H9 (cell line): ENCODE results near the gene GJB6. TPM values are rescaled to one million over a fixed set of nuclear protein-coding genes. Genes with fewer than 3 reads are reported as not detected.

Experiments used
- DNase-seq: peaks from one replicate; pipeline ENCODE4 v3.0.0-alpha.2; 2017
- H2AFZ ChIP-seq: one replicate; pipeline ENCODE4 v1.6.1; 2013; ENCODE audit warnings: mild to moderate bottlenecking, low read length, control low read depth, moderate library complexity
- H2AK5ac ChIP-seq: 2 replicates; pipeline ENCODE4 v1.6.1; 2013; ENCODE audit warnings: low read length, control low read depth, mixed read lengths; ENCODE audit not compliant: insufficient read length
- H2BK120ac ChIP-seq: one replicate; pipeline ENCODE4 v1.6.1; 2013; ENCODE audit warnings: low read depth, mild to moderate bottlenecking, low read length, control low read depth, inconsistent platforms; ENCODE audit not compliant: poor library complexity, severe bottlenecking
- H2BK12ac ChIP-seq: 2 replicates; pipeline ENCODE4 v1.6.1; 2013; ENCODE audit warnings: low read length, control low read depth, mixed read lengths, low read depth; ENCODE audit not compliant: insufficient read length
- H2BK15ac ChIP-seq: 2 replicates; pipeline ENCODE4 v1.6.1; 2013; ENCODE audit warnings: low read depth, low read length, control low read depth
- H2BK20ac ChIP-seq: one replicate; pipeline ENCODE4 v1.6.1; 2013; ENCODE audit warnings: low read depth, mild to moderate bottlenecking, low read length, control low read depth, inconsistent platforms; ENCODE audit not compliant: poor library complexity, severe bottlenecking
- H2BK5ac ChIP-seq: 2 replicates; pipeline ENCODE4 v1.6.1; 2013; ENCODE audit warnings: low read length, control low read depth, mixed read lengths; ENCODE audit not compliant: insufficient read length
- H3K14ac ChIP-seq: 2 replicates; pipeline ENCODE4 v1.6.1; 2013; ENCODE audit warnings: low read length, control low read depth; ENCODE audit not compliant: insufficient read depth
- H3K18ac ChIP-seq: 2 replicates; pipeline ENCODE4 v1.6.1; 2013; ENCODE audit warnings: low read depth, mild to moderate bottlenecking, mixed read lengths, low read length, control low read depth; ENCODE audit not compliant: insufficient read length
- H3K23ac ChIP-seq: 2 replicates; pipeline ENCODE4 v1.6.1; 2013; ENCODE audit warnings: low read length, control low read depth, mixed read lengths, low read depth; ENCODE audit not compliant: insufficient read length
- H3K23me2 ChIP-seq: 2 replicates; pipeline ENCODE4 v1.6.1; 2013; ENCODE audit warnings: low read depth, mild to moderate bottlenecking, mixed read lengths, low read length, control low read depth; ENCODE audit not compliant: insufficient read length, poor library complexity, severe bottlenecking
- H3K27ac ChIP-seq: 2 replicates; pipeline ENCODE4 v1.5.1; 2013; ENCODE audit warnings: low read length, control low read depth, mixed read lengths, low read depth; ENCODE audit not compliant: insufficient read length
- H3K27me3 ChIP-seq: 2 replicates; pipeline ENCODE4 v1.6.1; 2013; ENCODE audit warnings: low read length, control low read depth, inconsistent platforms; ENCODE audit not compliant: insufficient read depth
- H3K4ac ChIP-seq: 2 replicates; pipeline ENCODE4 v1.6.1; 2013; ENCODE audit warnings: low read depth, mild to moderate bottlenecking, control low read depth, inconsistent platforms, low read length, moderate library complexity
- H3K4me1 ChIP-seq: 2 replicates; pipeline ENCODE4 v1.6.1; 2013; ENCODE audit warnings: low read length, control low read depth, inconsistent platforms; ENCODE audit not compliant: insufficient read depth
- H3K4me2 ChIP-seq: 2 replicates; pipeline ENCODE4 v1.6.1; 2013; ENCODE audit warnings: low read length, control low read depth, mixed read lengths; ENCODE audit not compliant: insufficient read length, insufficient read depth
- H3K56ac ChIP-seq: 2 replicates; pipeline ENCODE4 v1.6.1; 2013; ENCODE audit warnings: low read depth, mild to moderate bottlenecking, mixed read lengths, low read length, control low read depth; ENCODE audit not compliant: insufficient read length
- H3K79me1 ChIP-seq: 2 replicates; pipeline ENCODE4 v1.6.1; 2013; ENCODE audit warnings: low read depth, mild to moderate bottlenecking, moderate library complexity, low read length, control low read depth, inconsistent platforms; ENCODE audit not compliant: insufficient read depth, poor library complexity, severe bottlenecking
- H3K79me2 ChIP-seq: 2 replicates; pipeline ENCODE4 v1.6.1; 2013; ENCODE audit warnings: low read length, control low read depth, inconsistent platforms; ENCODE audit not compliant: insufficient read depth
- H3K9ac ChIP-seq: 2 replicates; pipeline ENCODE4 v1.6.1; 2013; ENCODE audit warnings: low read length, control low read depth, mixed read lengths; ENCODE audit not compliant: insufficient read length; ENCODE audit errors: extremely low read depth
- H3K9me3 ChIP-seq: one replicate; pipeline ENCODE4 v1.6.1; 2013; ENCODE audit warnings: low read depth, low read length, inconsistent platforms; ENCODE audit not compliant: control insufficient read depth
- H3T11ph ChIP-seq: one replicate; pipeline ENCODE4 v1.6.1; 2013; ENCODE audit warnings: mild to moderate bottlenecking, low read length, control low read depth, inconsistent platforms
- H4K20me1 ChIP-seq: one replicate; pipeline ENCODE4 v1.6.1; 2013; ENCODE audit not compliant: control insufficient read depth, insufficient read length, insufficient read depth
- H4K5ac ChIP-seq: 2 replicates; pipeline ENCODE4 v1.6.1; 2013; ENCODE audit warnings: low read depth, mild to moderate bottlenecking, mixed read lengths, low read length, control low read depth; ENCODE audit not compliant: insufficient read length
- H4K8ac ChIP-seq: replicated peaks from 2 replicates; pipeline ENCODE4 v1.6.1; 2013; ENCODE audit warnings: low read length, control low read depth, mixed read lengths, low read depth; ENCODE audit not compliant: insufficient read length
- H4K91ac ChIP-seq: 2 replicates; pipeline ENCODE4 v1.6.1; 2013; ENCODE audit warnings: low read depth, mild to moderate bottlenecking, moderate library complexity, mixed read lengths, low read length, control low read depth; ENCODE audit not compliant: insufficient read length
- H3K27ac Mint-ChIP-seq, 3 experiments: 2 replicates in 2 of 3; 3 replicates in 1 of 3; pipeline ENCODE4 v1.8.0; 2020 to 2021; ENCODE audit warnings: mixed read lengths in 3 of 3, mild to moderate bottlenecking in 1 of 3, moderate library complexity in 1 of 3
- H3K27me3 Mint-ChIP-seq: 2 replicates; pipeline ENCODE4 v1.8.0; 2021; ENCODE audit warnings: low read depth, mild to moderate bottlenecking, moderate library complexity, mixed read lengths
- H3K36me3 Mint-ChIP-seq, 3 experiments: 2 replicates in 2 of 3; 3 replicates in 1 of 3; pipeline ENCODE4 v1.8.0; 2020 to 2021; ENCODE audit warnings: low read depth in 3 of 3, mixed read lengths in 3 of 3; ENCODE audit not compliant: insufficient read depth in 1 of 3
- H3K4me1 Mint-ChIP-seq, 2 experiments: 2 replicates each; pipeline ENCODE4 v1.8.0; 2020; ENCODE audit warnings: mixed read lengths in 2 of 2
- H3K4me3 Mint-ChIP-seq, 2 experiments: 2 replicates in 1 of 2; 3 replicates in 1 of 2; pipeline ENCODE4 v1.8.0; 2020 to 2021; ENCODE audit warnings: mild to moderate bottlenecking in 2 of 2, mixed read lengths in 2 of 2, moderate library complexity in 1 of 2
- H3K9me3 Mint-ChIP-seq, 2 experiments: 2 replicates in 1 of 2; 3 replicates in 1 of 2; pipeline ENCODE4 v1.8.0; 2020; ENCODE audit warnings: mild to moderate bottlenecking in 2 of 2, mixed read lengths in 2 of 2, moderate library complexity in 1 of 2
- WGBS: extraction: QIAGEN DNeasy Blood & Tissue Kit; methylation state at CpG from one replicate; pipeline ENCODE4 v1.1.7; 2013; ENCODE audit warnings: missing lambda C conversion rate, low lambda C conversion rate, mixed read lengths; ENCODE audit not compliant: insufficient read length; ENCODE audit errors: extremely low coverage; 5-methylcytosine and 5-hydroxymethylcytosine counted together
- total RNA-seq: library from RNA; stranded (reverse); gene quantifications from 2 replicates; pipeline ENCODE4 v1.2.1, GENCODE V29; 2021
- TF ChIP-seq, protein P1 (sequence below): fragments of 200-600 bp; sonication (generic); conservative IDR thresholded peaks from 3 replicates; pipeline ENCODE4 v1.8.0; 2021; ENCODE audit warnings: antibody characterized with exemption, mild to moderate bottlenecking

GJB6 gene
- total RNA-seq, 1 experiment from 2014 or later = not detected

DNA sequence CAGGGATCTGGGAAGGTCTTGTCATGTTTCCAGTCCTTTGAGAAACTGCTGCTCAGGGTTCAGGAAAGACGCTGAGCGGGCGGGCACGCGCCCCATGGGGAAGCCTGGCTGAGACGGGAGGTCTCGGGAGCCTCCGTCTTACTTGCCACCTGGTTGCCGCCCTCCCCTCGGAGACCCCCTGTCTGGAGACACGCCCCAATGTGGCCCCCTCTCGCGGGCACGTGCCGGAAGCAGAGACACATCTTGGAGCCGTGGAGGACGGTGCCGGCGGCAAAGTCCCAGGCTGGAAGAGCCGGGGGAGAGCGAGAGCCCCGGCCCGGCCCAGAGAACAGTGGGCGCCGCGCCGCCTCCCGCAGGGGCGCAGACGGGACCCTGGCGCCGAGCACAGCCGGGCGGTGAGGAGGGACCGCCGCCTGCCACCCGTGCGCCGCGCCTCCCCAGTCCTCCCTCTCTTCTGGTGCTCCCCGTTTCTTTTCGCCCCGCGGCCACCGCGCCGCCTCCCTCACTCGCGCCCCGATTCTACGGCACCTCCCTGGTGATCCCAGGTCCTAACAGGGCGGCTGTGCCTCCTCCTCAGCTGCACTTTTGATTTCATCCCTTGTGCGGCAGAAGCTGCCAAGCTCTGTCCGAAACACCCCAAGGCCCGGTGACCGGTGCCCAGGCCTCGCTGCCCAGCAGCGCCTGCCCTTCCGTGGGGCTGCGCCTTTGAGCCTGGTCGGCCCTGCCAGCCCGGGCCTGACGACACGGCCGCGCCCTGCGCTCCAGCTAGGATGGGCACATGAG lies 54.9 kb downstream of the GJB6 start:
- no peaks in the 10 kb centered on the region for H3K79me1 ChIP-seq
- H2BK12ac ChIP-seq = no peak overlapping the region
- H4K20me1 ChIP-seq = no peaks in the 10 kb centered on the region
- no peak overlapping the region for H3K4me2 ChIP-seq
- no peaks in the 10 kb centered on the region for H3K27me3 ChIP-seq
- no peaks in the 10 kb centered on the region for H3K9me3 ChIP-seq
- no peak overlapping the region for H2AFZ ChIP-seq
- Mint-ChIP-seq H3K4me1 (peaks cover 6 to 9% of the 10 kb centered on the region in 2 experiments), H3K4me3 (no peak overlapping the region), H3K36me3 (no peaks in the 10 kb centered on the region), H3K27me3 (peaks cover 13% of the 10 kb centered on the region), H3K9me3 (no peaks in the 10 kb centered on the region; a peak in 1 of 5 replicates), H3K27ac (no peak overlapping the region)
- H3K9ac ChIP-seq = no peak overlapping the region
- H3K4me1 ChIP-seq = no peaks in the 10 kb centered on the region
- H3K14ac ChIP-seq = no peak overlapping the region
- no peak overlapping the region for H3K18ac ChIP-seq
- no peak overlapping the region for H3K23ac ChIP-seq
- no peak overlapping the region for H3K27ac ChIP-seq
- no peaks in the 10 kb centered on the region for H3K79me2 ChIP-seq
- H2BK20ac ChIP-seq = no peak overlapping the region
- H3K4ac ChIP-seq = no peak overlapping the region
- no peak overlapping the region for H2BK5ac ChIP-seq
- H3T11ph ChIP-seq = no peak overlapping the region
- WGBS = no CpG with 5 or more reads among the region's 67 CpGs
- TF ChIP-seq, protein P1, sequence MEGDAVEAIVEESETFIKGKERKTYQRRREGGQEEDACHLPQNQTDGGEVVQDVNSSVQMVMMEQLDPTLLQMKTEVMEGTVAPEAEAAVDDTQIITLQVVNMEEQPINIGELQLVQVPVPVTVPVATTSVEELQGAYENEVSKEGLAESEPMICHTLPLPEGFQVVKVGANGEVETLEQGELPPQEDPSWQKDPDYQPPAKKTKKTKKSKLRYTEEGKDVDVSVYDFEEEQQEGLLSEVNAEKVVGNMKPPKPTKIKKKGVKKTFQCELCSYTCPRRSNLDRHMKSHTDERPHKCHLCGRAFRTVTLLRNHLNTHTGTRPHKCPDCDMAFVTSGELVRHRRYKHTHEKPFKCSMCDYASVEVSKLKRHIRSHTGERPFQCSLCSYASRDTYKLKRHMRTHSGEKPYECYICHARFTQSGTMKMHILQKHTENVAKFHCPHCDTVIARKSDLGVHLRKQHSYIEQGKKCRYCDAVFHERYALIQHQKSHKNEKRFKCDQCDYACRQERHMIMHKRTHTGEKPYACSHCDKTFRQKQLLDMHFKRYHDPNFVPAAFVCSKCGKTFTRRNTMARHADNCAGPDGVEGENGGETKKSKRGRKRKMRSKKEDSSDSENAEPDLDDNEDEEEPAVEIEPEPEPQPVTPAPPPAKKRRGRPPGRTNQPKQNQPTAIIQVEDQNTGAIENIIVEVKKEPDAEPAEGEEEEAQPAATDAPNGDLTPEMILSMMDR = no peak
- no peak overlapping the region for H2BK15ac ChIP-seq
- no peak overlapping the region for H4K5ac ChIP-seq
- H4K8ac ChIP-seq = no peak overlapping the region
- no peak overlapping the region for H2BK120ac ChIP-seq
- H4K91ac ChIP-seq = no peak overlapping the region
- no peak overlapping the region for H2AK5ac ChIP-seq
- H3K23me2 ChIP-seq = no peaks in the 10 kb centered on the region
- DNase-seq = no peak
- no peak overlapping the region for H3K56ac ChIP-seq
